ENCODE measurements around the gene PLA1A. TPM values are rescaled to one million over a fixed set of nuclear protein-coding genes. Genes with fewer than 3 reads are reported as not detected.
"Not testable (repeated sequence)": the region's sequence is repeated elsewhere in the genome, so short reads cannot be mapped to it uniquely, and the experiment has no call there.

The PLA1A gene
- 2.4 and 14.8 TPM in 2 replicates for total RNA-seq

- DNase-seq: peak; percentile 60
These were observed at the start of gene PLA1A for GRCh38 chr3:119597548-119598288. PLA1A (plus strand) TSS chr3:119597885; CDS start chr3:119597914, 29 bp downstream.

GRCh38 chr3:119548341-119548740 is 49.3 kb upstream of the PLA1A start:
- DNase-seq: no peak

- DNase-seq: no peak
These were observed 47.3 kb upstream of the PLA1A start for GRCh38 chr3:119550192-119550910.

GRCh38 chr3:119551598-119551997 is 46.1 kb upstream of the PLA1A start:
- DNase-seq: no peak

- DNase-seq: not testable (repeated sequence)
These were observed 44.8 kb upstream of the PLA1A start for GRCh38 chr3:119552928-119553327.

GRCh38 chr3:119553823-119554415 is 43.8 kb upstream of the PLA1A start:
- no peak for DNase-seq

- peak; percentile 23 for DNase-seq
These were observed 42.4 kb upstream of the PLA1A start for GRCh38 chr3:119555309-119555735.

GRCh38 chr3:119555929-119556328 is 41.8 kb upstream of the PLA1A start:
- no peak for DNase-seq

- no peak for DNase-seq
These were observed 40.4 kb upstream of the PLA1A start for GRCh38 chr3:119557192-119557876.

GRCh38 chr3:119557877-119558269 is 39.8 kb upstream of the PLA1A start:
- DNase-seq: no peak

- no peak for DNase-seq
These were observed 38.9 kb upstream of the PLA1A start for GRCh38 chr3:119558626-119559317.

- DNase-seq: peak; percentile 65
These were observed 38.2 kb upstream of the PLA1A start, which contains the start of gene CD80 for GRCh38 chr3:119559441-119559963. CD80 (minus strand) TSS chr3:119559614; CDS start chr3:119557728, 1,886 bp downstream.

GRCh38 chr3:119560160-119560559 is 37.5 kb upstream of the PLA1A start:
- DNase-seq: no peak

- DNase-seq: peak; percentile 12
These were observed 35.3 kb upstream of the PLA1A start for GRCh38 chr3:119562307-119562961.

GRCh38 chr3:119563334-119563733 is 34.4 kb upstream of the PLA1A start:
- not testable (repeated sequence) for DNase-seq

GRCh38 chr3:119569156-119569555 is 28.5 kb upstream of the PLA1A start:
- DNase-seq: no peak

GRCh38 chr3:119570229-119570628 is 27.5 kb upstream of the PLA1A start:
- DNase-seq: no peak

- DNase-seq: no peak
These were observed 26.5 kb upstream of the PLA1A start for GRCh38 chr3:119571230-119571629.

- peak; percentile 73 for DNase-seq
These were observed 26.0 kb upstream of the PLA1A start for GRCh38 chr3:119571688-119572087.

- DNase-seq: no peak
These were observed 22.2 kb upstream of the PLA1A start for GRCh38 chr3:119575507-119575906.

GRCh38 chr3:119579366-119580066 is 18.2 kb upstream of the PLA1A start, which contains the start of gene ADPRH:
ADPRH (plus strand) TSS chr3:119579492; CDS start chr3:119582170, 2,678 bp downstream.
- DNase-seq: peak; percentile 83
